Hippocampal formation (tissue), 2 donors: ENCODE measurements around the gene FAM171A2.

ENCODE experiments used
- DNase-seq, 2 donors: peaks; one replicate each; lab custom pipeline; 2025; lab: John Stamatoyannopoulos, UW

FAM171A2 gene

DNA sequence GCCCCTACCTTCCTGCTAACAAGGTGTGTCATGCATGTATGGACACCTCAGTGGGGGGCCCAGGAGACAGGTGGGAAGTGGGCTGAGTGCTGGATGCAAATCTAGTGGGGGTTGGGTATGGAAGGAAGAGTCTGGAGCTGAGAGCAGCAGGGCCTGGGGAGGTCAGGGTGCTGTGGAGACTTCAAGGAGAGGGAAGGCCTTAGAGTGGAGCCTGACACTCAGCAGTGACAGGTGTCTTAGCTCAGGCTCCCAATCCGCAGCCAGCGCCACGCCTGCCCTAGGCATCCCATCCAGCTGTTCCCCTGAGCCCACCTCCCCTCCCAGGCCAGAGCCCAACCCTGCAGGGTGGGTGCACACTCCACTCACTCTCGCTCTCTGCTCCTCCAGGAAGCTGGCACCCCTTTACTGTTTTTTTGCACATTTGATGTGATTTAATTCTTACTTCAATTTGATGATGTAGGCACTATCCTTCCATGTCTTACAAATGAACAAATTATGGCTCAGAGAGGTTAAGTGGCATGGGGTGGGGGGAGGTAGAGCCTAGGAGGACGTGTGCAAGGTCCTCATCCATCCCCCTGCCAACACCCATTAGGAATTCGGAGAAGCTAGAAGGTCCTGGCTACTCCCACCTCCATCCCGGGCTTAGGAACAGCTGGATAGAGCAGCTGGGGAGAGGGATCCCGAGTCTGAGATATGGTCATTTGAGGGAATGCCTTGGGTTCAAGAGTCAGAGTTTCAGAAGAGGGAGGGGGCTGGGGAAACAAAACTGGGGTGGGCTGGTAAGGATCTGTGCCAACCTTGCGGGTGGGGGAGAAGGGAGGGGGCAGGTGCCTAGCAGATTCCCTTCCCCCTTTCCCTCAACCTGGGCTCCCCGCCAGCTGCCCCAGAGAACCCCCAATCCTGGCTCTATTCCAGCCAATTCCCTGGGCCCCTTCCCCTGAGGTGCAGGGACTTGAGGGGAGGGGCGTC lies 2.1 kb downstream of the FAM171A2 start:
- no peak for DNase-seq

DNA sequence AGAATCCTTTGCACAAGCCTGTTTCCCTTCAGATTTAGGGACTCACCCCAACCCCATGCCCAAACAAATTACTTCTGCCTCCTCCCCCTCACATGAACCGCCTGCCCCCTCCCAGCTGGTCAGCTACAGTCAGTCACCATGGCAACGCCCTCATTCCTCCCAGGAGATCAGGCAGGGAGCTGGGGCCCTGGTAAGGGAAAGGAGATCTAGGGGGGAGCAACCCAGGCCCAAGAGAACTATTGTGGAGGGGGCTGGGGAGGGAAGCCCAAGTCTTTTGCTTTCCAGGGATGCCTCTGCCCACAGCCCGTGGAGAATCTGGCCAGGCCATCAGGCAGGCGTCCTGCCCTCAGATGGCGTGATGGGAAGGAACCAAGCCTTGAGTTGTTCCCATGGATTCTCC lies 2.8 kb downstream of the FAM171A2 start:
- no peak for DNase-seq

DNA sequence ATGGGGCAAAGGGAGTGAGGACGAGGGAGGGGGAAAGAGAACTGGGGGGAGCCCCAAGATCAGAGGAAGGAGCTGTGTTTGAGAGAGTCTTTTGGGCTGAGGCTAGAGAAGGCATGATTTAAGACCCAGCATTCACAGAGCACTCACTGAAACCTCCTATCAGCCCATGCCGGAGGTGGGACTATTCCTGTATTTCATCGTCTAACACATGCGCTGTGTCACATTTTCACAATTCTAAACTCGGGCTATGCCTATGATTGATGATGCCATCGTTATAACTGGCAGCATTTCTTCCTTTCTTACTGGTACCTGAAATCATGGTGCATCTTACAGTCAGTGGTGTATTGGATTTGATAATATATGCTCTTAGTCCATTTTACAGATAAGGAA lies 3.5 kb downstream of the FAM171A2 start:
- no peak for DNase-seq

DNA sequence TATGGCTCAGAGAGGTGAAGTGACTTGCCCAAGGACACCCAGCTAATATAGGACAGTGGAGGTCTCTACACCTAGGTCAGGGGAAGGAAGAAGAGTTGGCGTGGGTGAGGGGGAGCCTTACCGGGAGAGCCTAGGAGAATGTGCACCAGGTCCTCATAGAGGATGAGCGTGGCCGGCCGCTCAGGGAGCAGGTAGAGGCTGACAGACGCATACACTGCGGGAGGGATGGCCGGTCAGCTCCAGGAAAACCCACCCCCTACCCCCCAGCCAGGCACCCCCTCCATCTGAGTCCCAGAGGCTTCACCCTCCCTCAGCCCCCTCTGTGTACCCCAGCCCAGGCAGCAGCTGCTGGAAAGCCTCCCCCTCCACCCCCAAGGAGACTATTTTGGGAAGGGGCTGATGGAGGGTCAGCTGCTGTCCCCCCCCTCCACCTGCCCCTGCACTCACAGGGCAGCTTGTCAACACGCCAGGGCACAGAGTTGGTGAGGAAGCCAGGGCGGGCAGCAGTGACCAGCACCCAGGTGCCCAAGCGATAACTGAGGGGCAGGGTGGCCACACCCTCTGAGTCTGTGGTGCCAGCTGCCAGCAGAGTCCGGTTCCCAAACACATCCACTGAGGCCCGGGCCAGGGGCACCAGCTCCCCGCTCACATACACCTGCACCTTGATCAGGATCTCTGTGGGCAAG lies 4.1 kb downstream of the FAM171A2 start:
- DNase-seq = no peak

DNA sequence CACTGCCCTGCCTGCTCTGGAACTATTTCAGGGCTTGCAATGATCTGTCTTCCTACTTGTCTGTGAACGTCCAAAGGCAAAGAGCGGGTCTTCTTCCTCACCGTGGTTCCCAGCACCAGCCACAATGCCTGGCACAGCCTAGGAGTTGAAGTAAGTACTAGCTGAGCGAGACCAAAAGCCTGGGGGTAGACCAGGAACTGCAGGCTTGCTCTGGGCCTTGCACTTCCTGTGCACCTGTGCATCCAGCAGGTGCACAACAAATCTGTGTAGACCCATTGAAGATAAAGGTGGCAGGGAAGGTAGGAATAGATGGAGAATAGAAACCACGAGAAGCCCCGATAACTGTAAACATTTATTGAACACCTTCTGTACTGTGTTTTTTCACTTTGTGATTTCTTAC lies 4.6 kb downstream of the FAM171A2 start:
- DNase-seq = no peak

DNA sequence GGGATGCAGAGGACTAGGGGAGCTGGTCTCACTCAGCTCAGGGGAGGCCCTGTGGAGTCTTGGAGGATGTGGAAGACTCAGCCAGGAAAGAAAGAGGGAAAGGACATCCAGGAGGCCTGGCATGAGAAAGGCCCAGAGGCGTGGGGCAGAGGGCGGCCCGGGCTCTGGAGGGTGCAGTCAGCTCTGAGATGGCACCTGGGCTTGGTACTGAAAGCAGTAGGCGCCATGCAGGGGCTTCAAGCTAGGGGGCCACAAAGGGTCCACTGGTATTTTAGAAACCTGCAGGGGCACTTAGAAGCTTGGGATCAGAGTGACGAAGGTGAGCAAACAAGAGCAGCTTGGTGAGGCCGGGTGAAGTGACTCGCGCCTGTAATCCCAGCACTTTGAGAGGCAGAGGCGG lies 5.6 kb downstream of the FAM171A2 start:
- DNase-seq = no peak

DNA sequence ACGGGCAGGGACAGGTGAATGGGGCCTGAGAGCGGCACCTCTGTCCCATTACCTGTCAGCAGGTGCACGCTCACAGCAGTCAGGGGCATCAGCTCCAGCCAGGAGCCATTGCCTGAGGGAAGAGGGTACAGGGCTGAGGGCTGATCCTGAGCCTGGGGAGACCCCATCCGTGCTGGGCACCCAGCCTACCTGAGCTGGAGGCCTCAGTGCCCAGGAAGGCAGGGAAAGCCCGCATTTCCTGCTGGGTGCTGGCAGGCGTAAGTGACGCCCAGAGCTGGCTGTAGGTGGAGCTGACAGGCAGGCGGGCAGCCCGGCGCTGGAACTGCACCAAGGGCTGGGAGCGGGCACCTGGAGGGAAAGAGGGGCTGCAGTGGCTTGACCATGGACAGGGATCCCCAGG lies 7.4 kb downstream of the FAM171A2 start:
- DNase-seq = no peak

DNA sequence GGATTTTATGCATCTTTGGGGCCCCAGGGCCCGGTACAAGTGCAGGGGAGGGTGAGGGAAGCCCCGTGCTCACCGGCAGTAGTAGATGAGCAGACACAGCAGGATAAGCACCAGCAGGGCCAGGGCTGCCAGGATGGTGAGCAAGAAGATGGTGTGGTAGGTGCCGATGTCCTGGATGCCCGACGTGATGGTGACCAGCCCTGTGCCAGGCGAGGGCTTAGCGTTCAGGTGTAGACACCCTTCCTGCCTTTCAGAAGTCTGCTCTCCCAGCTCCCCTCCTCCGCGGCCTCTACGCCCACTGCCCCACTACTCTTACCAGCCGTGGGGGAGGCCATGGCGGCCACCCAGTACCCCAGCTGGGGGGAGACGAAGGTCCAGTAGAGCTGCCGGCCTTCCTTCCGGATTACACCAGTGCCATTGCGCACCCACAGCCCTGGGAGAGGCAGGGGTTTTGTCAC lies 8.0 kb downstream of the FAM171A2 start:
- no peak for DNase-seq

DNA sequence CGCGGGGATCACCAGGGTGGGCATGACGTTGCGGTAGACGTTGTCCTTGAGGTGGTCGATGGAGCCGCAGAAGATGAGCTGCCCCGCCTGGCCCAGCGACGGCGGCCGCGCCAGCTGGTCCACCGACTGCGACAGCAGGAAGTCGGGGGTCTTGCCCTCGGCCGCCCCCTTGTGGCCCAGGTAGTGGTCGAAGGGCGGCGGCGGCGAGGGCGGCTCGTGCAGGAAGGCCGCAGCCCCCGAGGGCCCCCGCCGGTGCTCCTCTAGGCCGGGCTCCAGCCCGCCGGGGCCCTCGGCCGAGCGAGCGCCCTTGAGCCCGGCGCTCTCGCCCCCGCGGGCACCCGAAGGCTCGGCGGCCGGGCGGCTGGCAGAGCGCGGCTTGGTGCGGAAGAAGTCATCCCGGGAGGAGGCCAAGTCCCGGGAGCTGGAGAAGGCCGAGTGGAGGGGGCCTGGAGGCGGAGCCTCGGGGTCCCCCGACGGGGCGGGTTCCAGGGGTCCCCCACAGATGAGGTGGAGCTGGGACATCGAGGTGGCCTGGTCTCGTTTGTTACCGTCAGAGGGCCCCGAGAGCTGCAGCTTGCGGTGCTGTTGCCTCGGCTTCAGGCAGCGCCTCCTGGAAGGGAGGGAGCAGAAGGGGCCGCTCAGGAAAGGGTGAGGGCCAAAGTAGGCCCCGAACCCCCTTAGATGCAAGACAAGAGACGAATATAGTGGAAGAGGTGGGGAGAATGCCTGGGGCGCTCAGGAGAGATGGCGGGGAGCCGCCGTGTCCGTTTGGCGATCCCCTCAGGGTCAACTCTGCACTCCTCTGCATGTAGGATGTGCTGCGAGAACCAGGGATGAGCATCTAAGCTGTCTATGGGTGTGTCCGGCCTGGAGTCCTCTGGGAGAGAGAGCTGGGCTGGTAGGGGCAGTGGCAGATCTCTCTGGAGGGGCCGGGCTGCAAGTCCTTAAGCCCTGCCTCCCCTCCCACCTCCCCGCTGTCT lies 8.8 kb downstream of the FAM171A2 start:
- no peak for DNase-seq

DNA sequence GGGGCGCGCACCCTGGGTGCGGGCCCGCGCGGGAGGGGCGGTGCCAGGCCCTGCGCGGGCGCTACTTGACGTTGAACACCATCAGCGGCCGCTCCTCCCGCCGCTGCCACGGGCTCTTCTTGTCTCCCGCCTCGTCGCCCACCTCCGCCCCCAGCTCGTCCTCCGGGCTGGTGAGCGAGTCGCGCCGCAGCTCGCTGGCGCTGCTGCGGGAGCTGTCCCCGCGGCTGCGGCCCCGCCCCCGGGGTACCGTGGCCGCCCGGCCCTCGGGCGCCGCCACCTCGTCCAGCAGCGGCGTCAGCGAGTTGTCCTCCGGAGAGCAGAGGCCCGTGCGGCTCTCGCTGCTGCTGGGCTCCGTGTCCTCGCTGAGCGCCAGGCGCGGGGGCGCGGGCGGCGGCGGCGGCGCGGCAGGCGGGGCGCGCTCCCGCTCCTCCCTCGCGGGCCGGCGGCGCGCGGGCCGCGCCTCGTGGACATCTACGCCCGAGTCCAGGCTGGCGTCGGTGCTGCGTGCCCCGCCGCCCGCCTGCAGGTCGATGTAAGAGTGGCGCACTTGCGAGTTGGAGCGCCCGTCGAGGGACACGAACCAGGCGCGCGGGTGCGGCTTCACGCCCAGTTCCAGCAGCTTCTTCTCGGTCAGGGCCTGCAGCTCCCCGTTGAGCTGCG lies 9.9 kb downstream of the FAM171A2 start:
- peak in 1 of 2 donors; percentile 12 for DNase-seq

DNA sequence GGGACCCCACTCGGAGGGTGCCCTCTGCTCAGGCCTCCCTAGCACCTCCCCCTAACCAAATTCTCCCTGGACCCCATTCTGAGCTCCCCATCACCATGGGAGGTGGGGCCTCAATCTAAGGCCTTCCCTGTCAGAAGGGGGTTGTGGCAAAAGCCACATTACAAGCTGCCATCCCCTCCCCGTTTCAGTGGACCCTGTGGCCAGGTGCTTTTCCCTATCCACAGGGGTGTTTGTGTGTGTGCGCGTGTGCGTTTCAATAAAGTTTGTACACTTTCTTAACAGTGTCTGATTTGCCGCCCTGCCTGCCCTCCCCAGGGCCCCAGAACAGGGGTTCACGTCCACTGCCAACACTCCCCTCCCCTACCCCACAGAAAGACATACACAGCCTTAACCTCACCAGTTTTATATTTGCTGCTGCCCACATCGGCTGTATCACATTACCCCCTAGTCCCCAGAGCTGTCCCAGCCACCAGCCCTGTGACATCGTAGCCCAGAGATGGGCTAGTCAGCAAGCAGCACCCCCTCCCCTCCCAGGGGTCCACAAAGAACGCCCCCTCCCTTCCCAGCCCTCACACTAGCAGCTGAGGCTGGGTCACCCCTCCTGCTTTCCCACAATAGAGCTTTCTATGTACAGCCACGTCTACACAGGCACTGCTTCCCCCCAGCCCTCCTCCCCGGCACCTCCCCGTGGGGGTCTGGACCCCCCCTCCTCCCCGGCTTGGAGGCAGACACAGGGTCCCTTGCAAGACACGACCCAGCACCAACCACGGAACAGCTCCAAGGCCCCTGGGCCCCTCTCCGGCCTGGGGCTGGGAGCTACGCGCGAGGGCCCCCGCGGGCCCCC lies 10.6 kb downstream of the FAM171A2 start:
- DNase-seq = no peak

DNA sequence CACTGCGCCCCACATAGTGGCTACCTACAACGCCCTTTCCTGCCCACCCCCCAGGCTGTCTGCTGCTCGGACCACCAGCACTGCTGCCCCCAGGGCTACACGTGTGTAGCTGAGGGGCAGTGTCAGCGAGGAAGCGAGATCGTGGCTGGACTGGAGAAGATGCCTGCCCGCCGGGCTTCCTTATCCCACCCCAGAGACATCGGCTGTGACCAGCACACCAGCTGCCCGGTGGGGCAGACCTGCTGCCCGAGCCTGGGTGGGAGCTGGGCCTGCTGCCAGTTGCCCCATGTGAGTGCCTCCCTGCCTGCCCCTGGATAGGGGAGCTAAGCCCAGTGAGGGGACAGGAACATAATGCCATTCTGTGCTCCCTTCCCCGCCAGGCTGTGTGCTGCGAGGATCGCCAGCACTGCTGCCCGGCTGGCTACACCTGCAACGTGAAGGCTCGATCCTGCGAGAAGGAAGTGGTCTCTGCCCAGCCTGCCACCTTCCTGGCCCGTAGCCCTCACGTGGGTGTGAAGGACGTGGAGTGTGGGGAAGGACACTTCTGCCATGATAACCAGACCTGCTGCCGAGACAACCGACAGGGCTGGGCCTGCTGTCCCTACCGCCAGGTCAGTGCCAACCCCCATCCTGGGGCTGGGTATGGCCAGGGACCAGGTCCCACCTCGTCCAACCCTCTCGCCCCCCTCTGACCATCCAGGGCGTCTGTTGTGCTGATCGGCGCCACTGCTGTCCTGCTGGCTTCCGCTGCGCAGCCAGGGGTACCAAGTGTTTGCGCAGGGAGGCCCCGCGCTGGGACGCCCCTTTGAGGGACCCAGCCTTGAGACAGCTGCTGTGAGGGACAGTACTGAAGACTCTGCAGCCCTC lies 11.5 kb downstream of the FAM171A2 start:
- DNase-seq = no peak

DNA sequence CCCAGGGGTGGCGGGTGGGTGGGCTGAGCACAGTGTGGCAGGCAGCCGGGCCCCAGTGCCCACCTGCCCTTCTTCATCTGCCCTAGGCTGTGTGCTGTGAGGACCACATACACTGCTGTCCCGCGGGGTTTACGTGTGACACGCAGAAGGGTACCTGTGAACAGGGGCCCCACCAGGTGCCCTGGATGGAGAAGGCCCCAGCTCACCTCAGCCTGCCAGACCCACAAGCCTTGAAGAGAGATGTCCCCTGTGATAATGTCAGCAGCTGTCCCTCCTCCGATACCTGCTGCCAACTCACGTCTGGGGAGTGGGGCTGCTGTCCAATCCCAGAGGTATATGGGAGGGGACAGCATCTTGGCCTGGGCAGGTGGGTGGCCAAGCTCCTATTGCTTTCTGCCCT lies 12.2 kb downstream of the FAM171A2 start:
- DNase-seq = no peak

DNA sequence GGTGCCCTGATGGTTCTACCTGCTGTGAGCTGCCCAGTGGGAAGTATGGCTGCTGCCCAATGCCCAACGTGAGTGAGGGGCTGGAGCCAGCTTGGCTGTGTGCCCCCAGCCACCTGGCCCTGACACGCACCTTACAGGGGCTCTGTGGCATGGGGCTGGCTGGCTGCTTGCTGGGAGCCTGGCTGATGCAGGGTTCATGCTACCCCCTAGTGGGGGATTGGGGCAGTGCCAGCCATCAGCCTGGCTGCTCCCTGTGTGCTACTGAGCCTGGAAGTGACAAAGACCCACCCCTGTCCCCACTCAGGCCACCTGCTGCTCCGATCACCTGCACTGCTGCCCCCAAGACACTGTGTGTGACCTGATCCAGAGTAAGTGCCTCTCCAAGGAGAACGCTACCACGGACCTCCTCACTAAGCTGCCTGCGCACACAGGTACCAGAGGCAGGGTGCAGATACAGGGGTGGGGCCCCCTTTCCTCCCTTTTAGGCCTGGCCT lies 12.9 kb downstream of the FAM171A2 start:
- DNase-seq = peak; percentile 9 to 44

DNA sequence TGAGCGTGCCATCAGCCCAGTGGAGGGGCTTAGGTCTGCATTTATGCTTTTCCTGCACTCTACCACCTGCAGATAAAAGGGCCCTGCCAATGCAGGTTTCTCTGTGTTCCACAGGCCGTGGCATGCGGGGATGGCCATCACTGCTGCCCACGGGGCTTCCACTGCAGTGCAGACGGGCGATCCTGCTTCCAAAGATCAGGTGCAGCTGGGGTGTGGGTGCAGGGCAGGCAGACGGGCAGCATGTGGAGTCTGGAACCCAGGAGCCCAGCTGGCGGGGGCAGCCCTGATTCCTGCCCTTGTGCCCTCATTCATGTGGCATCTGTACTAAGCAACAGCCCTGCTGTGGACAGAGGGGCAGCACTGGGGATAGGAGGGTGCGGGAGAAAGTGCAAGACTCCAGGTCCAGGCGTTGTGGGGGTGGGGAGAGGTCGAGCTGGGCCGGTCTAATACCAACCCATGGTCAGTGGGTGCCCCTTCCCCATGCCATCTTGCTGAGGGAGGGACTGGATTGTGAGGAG lies 14.0 kb downstream of the FAM171A2 start:
- no peak for DNase-seq

DNA sequence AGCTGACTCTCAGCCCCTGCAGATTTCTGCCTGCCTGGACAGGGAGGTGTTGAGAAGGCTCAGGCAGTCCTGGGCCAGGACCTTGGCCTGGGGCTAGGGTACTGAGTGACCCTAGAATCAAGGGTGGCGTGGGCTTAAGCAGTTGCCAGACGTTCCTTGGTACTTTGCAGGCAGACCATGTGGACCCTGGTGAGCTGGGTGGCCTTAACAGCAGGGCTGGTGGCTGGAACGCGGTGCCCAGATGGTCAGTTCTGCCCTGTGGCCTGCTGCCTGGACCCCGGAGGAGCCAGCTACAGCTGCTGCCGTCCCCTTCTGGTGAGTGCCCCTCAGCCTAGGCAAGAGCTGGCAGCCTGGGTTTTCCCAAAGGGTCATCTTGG lies 14.7 kb downstream of the FAM171A2 start:
- no peak for DNase-seq

DNA sequence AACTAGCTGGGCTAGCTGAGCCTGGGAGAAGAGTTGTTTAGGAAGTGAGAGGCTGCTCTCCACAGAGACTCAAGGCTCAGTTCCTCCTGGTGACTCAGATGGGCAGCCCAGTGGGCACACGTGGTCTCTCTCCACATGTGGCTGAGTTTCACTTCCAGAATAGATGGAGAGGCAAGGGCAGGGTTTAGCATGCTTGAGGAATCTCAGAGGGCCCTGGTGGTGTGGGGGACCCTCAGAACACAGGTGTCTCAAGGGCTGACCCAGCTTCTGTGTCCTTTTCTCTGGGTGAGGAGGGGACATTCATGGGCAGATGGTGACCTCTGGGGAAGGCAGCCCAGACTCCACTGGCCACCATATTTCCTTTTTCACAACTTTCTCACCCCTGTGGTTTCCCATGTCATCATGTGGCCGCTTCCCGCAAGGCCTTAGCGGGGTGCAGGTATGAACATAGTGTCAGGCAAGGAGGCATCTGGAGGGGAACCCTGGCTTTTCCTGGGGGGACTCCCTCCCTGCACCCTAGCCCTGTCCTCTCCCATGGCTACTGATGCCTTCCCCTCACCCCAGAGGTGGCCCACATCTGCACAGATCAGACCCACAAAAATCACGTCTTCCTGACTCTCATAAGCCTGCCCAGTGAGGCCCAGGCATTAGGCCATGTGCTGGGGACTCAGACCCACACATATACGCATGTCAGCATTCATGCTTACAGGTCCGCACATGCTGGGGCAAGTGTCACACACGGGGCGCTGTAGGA lies 15.2 kb downstream of the FAM171A2 start:
- peak; percentile 10 to 46 for DNase-seq
